ENCODE data around the gene MFF. TPM values are rescaled to one million over a fixed set of nuclear protein-coding genes. Genes with fewer than 3 reads are reported as not detected.
"Not testable (repeated sequence)": the region's sequence is repeated elsewhere in the genome, so short reads cannot be mapped to it uniquely, and the experiment has no call there.

The MFF gene
- total RNA-seq, 2 experiments from 2014 or later, result 73.2 to 74.1 TPM

GRCh38 chr2:227367427-227367795 is 42.4 kb downstream of the MFF start:
- peaks cover 7% of the 10 kb centered on the region for H3K4me1 Mint-ChIP-seq (ENCODE audit: low read depth)
- no peaks in the 10 kb centered on the region for H3K36me3 Mint-ChIP-seq
- no peak overlapping the region for H3K27ac Mint-ChIP-seq
- CTCF ChIA-PET, result no interaction called here
- POLR2A ChIA-PET, result no interaction called here
- H3K4me3 Mint-ChIP-seq, result no peak overlapping the region
- H3K9me3 Mint-ChIP-seq, result no peaks in the 10 kb centered on the region
- intact Hi-C loops (cut with micrococcal nuclease), result no loop called here
- H3K27me3 Mint-ChIP-seq, result no peaks in the 10 kb centered on the region
- DNase-seq, result no peak

GRCh38 chr2:227368574-227368973 is 43.5 kb downstream of the MFF start:
- no peaks in the 10 kb centered on the region for H3K36me3 Mint-ChIP-seq
- no peaks in the 10 kb centered on the region for H3K27me3 Mint-ChIP-seq
- no peak overlapping the region for H3K4me3 Mint-ChIP-seq
- H3K4me1 Mint-ChIP-seq (ENCODE audit: low read depth), result peaks cover 5% of the 10 kb centered on the region
- DNase-seq, result no peak
- ChIA-PET POLR2A (no interaction called here), CTCF (no interaction called here)
- no peak overlapping the region for H3K27ac Mint-ChIP-seq
- H3K9me3 Mint-ChIP-seq, result no peaks in the 10 kb centered on the region
- intact Hi-C loops (cut with micrococcal nuclease), result no loop called here

GRCh38 chr2:227370092-227370491 is 45.0 kb downstream of the MFF start:
- H3K4me3 Mint-ChIP-seq, result no peak overlapping the region
- no peaks in the 10 kb centered on the region for H3K9me3 Mint-ChIP-seq
- ChIA-PET POLR2A (no interaction called here), CTCF (no interaction called here)
- no peaks in the 10 kb centered on the region for H3K36me3 Mint-ChIP-seq
- no peaks in the 10 kb centered on the region for H3K27me3 Mint-ChIP-seq
- no peak for DNase-seq
- peaks cover 8% of the 10 kb centered on the region for H3K4me1 Mint-ChIP-seq (ENCODE audit: low read depth)
- H3K27ac Mint-ChIP-seq, result no peak overlapping the region
- intact Hi-C loops (cut with micrococcal nuclease), result loop anchor here (5.0 kb wide), 1 partner anchor 43 kb away; the partner anchor contains the start of gene MFF

- POLR2A ChIA-PET, result no interaction called here
- CTCF ChIA-PET, result no interaction called here
- Mint-ChIP-seq H3K27me3 (no peaks in the 10 kb centered on the region), H3K27ac (no peak overlapping the region), H3K4me1 (ENCODE audit: low read depth) (peaks cover 8% of the 10 kb centered on the region), H3K9me3 (no peaks in the 10 kb centered on the region), H3K4me3 (no peak overlapping the region), H3K36me3 (no peaks in the 10 kb centered on the region)
- DNase-seq, result peak; percentile 37
- intact Hi-C loops (cut with micrococcal nuclease), result loop anchor here (5.0 kb wide), 1 partner anchor 44 kb away; the partner anchor contains the start of gene MFF
These were observed 45.8 kb downstream of the MFF start for GRCh38 chr2:227370791-227371312.

GRCh38 chr2:227373389-227373788 is 48.3 kb downstream of the MFF start:
- H3K27me3 Mint-ChIP-seq, result peaks cover 2% of the 10 kb centered on the region
- no peaks in the 10 kb centered on the region for H3K36me3 Mint-ChIP-seq
- H3K27ac Mint-ChIP-seq, result no peak overlapping the region
- ChIA-PET CTCF (interaction anchor here (1.1 kb wide), 1 partner anchor 33 kb away, joined by 3 read pairs; no protein-coding TSS in a partner anchor), POLR2A (no interaction called here)
- no peak for DNase-seq
- H3K9me3 Mint-ChIP-seq, result no peaks in the 10 kb centered on the region
- intact Hi-C loops (cut with micrococcal nuclease), result loop anchor here (5.0 kb wide), 1 partner anchor 46 kb away; the partner anchor contains the start of gene MFF
- no peak overlapping the region for H3K4me3 Mint-ChIP-seq
- peaks cover 8% of the 10 kb centered on the region for H3K4me1 Mint-ChIP-seq (ENCODE audit: low read depth)

GRCh38 chr2:227374158-227374557 is 49.1 kb downstream of the MFF start:
- peaks cover 8% of the 10 kb centered on the region for H3K4me1 Mint-ChIP-seq (ENCODE audit: low read depth)
- DNase-seq, result peak; percentile 76

GRCh38 chr2:227376656-227377396 is 51.8 kb downstream of the MFF start:
- DNase-seq, result no peak
- Mint-ChIP-seq H3K4me1 (ENCODE audit: low read depth) (peaks cover 8% of the 10 kb centered on the region), H3K36me3 (no peaks in the 10 kb centered on the region), H3K27ac (no peak overlapping the region), H3K9me3 (no peaks in the 10 kb centered on the region), H3K27me3 (peaks cover 2% of the 10 kb centered on the region), H3K4me3 (no peak overlapping the region)
- CTCF ChIA-PET, result interaction anchor here (0.9 kb wide), 1 partner anchor 397 kb away, joined by 3 read pairs; no protein-coding TSS in a partner anchor
- intact Hi-C loops (cut with micrococcal nuclease), result loop anchor here (1.0 kb wide), 1 partner anchor 16 kb away; no protein-coding TSS in a partner anchor
- POLR2A ChIA-PET, result no interaction called here

More at GRCh38 chr2:227374158-227374557, 49.1 kb downstream of the MFF start:
- ChIA-PET CTCF (interaction anchor here (0.8 kb wide), 1 partner anchor 37 kb away, joined by 3 read pairs; no protein-coding TSS in a partner anchor), POLR2A (interaction anchor here (0.9 to 1.4 kb wide), 2 partner anchors 9 to 90 kb away, joined by 3 to 7 read pairs; no protein-coding TSS in a partner anchor)
- H3K36me3 Mint-ChIP-seq, result no peaks in the 10 kb centered on the region
- peaks cover 2% of the 10 kb centered on the region for H3K27me3 Mint-ChIP-seq
- intact Hi-C loops (cut with micrococcal nuclease), result loop anchor here (1.0 to 5.0 kb wide), 4 partner anchors 37 to 444 kb away; partner anchors contain the start of gene MFF
- H3K4me3 Mint-ChIP-seq, result no peak overlapping the region
- H3K9me3 Mint-ChIP-seq, result no peaks in the 10 kb centered on the region
- no peak overlapping the region for H3K27ac Mint-ChIP-seq

GRCh38 chr2:227377467-227378351 is 52.7 kb downstream of the MFF start:
- CTCF ChIA-PET, result no interaction called here
- no peak for DNase-seq
- H3K36me3 Mint-ChIP-seq, result no peaks in the 10 kb centered on the region
- peaks cover 14% of the 10 kb centered on the region for H3K4me1 Mint-ChIP-seq (ENCODE audit: low read depth)
- no peak overlapping the region for H3K4me3 Mint-ChIP-seq
- peaks cover 3% of the 10 kb centered on the region for H3K9me3 Mint-ChIP-seq
- peaks cover 2% of the 10 kb centered on the region for H3K27me3 Mint-ChIP-seq
- no peak overlapping the region for H3K27ac Mint-ChIP-seq
- POLR2A ChIA-PET, result no interaction called here
- intact Hi-C loops (cut with micrococcal nuclease), result no loop called here

GRCh38 chr2:227378371-227378782 is 53.3 kb downstream of the MFF start:
- Mint-ChIP-seq H3K36me3 (no peaks in the 10 kb centered on the region), H3K27ac (no peak overlapping the region), H3K4me1 (ENCODE audit: low read depth) (peaks cover 14% of the 10 kb centered on the region), H3K9me3 (peaks cover 3% of the 10 kb centered on the region), H3K4me3 (no peak overlapping the region), H3K27me3 (peaks cover 2% of the 10 kb centered on the region)
- intact Hi-C loops (cut with micrococcal nuclease), result no loop called here
- no peak for DNase-seq
- POLR2A ChIA-PET, result no interaction called here
- CTCF ChIA-PET, result interaction anchor here (2.5 kb wide), 1 partner anchor 15 kb away, joined by 9 read pairs; no protein-coding TSS in a partner anchor

- peaks cover 3% of the 10 kb centered on the region for H3K9me3 Mint-ChIP-seq
- H3K4me1 Mint-ChIP-seq (ENCODE audit: low read depth), result peaks cover 14% of the 10 kb centered on the region
- CTCF ChIA-PET, result interaction anchor here (0.9 to 2.5 kb wide), 2 partner anchors 14 to 90 kb away, joined by 3 to 9 read pairs; no protein-coding TSS in a partner anchor
- POLR2A ChIA-PET, result no interaction called here
- intact Hi-C loops (cut with micrococcal nuclease), result no loop called here
- H3K36me3 Mint-ChIP-seq, result no peaks in the 10 kb centered on the region
- no peak within 1 kb of the TSS for H3K27ac Mint-ChIP-seq
- peaks cover 2% of the 10 kb centered on the region for H3K27me3 Mint-ChIP-seq
- H3K4me3 Mint-ChIP-seq, result no peak within 1 kb of the TSS
- no peak for DNase-seq
These were observed 54.0 kb downstream of the MFF start, which contains the start of gene TM4SF20 for GRCh38 chr2:227379095-227379494. Gene TM4SF20, minus strand, starts transcription at chr2:227379306. Its CDS starts 38 bp downstream, at chr2:227379268.

GRCh38 chr2:227382241-227382835 is 57.3 kb downstream of the MFF start:
- H3K4me1 Mint-ChIP-seq (ENCODE audit: low read depth), result peaks cover 19% of the 10 kb centered on the region
- H3K27me3 Mint-ChIP-seq, H3K27ac Mint-ChIP-seq: not testable (repeated sequence)

More at GRCh38 chr2:227382241-227382835, 57.3 kb downstream of the MFF start:
- H3K36me3 Mint-ChIP-seq; intact Hi-C loops (cut with micrococcal nuclease); H3K9me3 Mint-ChIP-seq; DNase-seq; H3K4me3 Mint-ChIP-seq: not testable (repeated sequence)
- CTCF ChIA-PET, result interaction anchor here (1.3 kb wide), 1 partner anchor 15 kb away, joined by 4 read pairs; no protein-coding TSS in a partner anchor
- POLR2A ChIA-PET, result interaction anchor here (1.5 kb wide), 1 partner anchor 8 kb away, joined by 3 read pairs; no protein-coding TSS in a partner anchor
